Activated naive CD8-positive, alpha-beta T cell treated with anti-CD3 and anti-CD28 coated beads, Interleukin-2, amount 50 U/mL, for 24 hours (primary cell): ENCODE results near the gene MAP4K2.
A peak's percentile ranks its signal among the peaks of the same experiment; 100 is the strongest.

ENCODE experiments used
- ATAC-seq: fragments of 150-1000 bp; cut with Tn5 transposase; one replicate; pipeline ENCODE4 v1.10.0; 2021
- DNase-seq: peaks from one replicate; pipeline ENCODE4 v3.0.0; 2021
- H3K27ac Mint-ChIP-seq: one replicate; pipeline ENCODE4 v1.8.0; 2021; ENCODE audit warnings: mild to moderate bottlenecking, mixed read lengths
- H3K27me3 Mint-ChIP-seq: one replicate; pipeline ENCODE4 v1.8.0; 2021; ENCODE audit warnings: mixed read lengths
- H3K36me3 Mint-ChIP-seq: one replicate; pipeline ENCODE4 v1.8.0; 2021; ENCODE audit warnings: low read depth, mixed read lengths
- H3K4me1 Mint-ChIP-seq: one replicate; pipeline ENCODE4 v1.8.0; 2021; ENCODE audit warnings: mixed read lengths
- H3K4me3 Mint-ChIP-seq: one replicate; pipeline ENCODE4 v1.8.0; 2021; ENCODE audit warnings: mild to moderate bottlenecking, moderate library complexity, mixed read lengths
- H3K9me3 Mint-ChIP-seq: one replicate; pipeline ENCODE4 v1.8.0; 2021; ENCODE audit warnings: mixed read lengths

Gene MAP4K2

GRCh38 chr11:64778223-64778472 lies 24.9 kb downstream of the MAP4K2 start:
- no peak for DNase-seq
- no peak overlapping the region for H3K27ac Mint-ChIP-seq
- peak overlapping the region; percentile 85 for H3K4me3 Mint-ChIP-seq
- ATAC-seq: no peak
- peaks cover 3% of the 10 kb centered on the region for H3K27me3 Mint-ChIP-seq
- no peaks in the 10 kb centered on the region for H3K9me3 Mint-ChIP-seq
- peaks cover 48% of the 10 kb centered on the region for H3K36me3 Mint-ChIP-seq
- H3K4me1 Mint-ChIP-seq: peaks cover 65% of the 10 kb centered on the region

- DNase-seq: peak; percentile 87
- peaks cover 3% of the 10 kb centered on the region for H3K27me3 Mint-ChIP-seq
- no peaks in the 10 kb centered on the region for H3K9me3 Mint-ChIP-seq
- peak; percentile 3 for ATAC-seq
- H3K27ac Mint-ChIP-seq: peak overlapping the region; percentile 92
- peaks cover 53% of the 10 kb centered on the region for H3K36me3 Mint-ChIP-seq
- H3K4me3 Mint-ChIP-seq: peak overlapping the region; percentile 92
- H3K4me1 Mint-ChIP-seq: peaks cover 70% of the 10 kb centered on the region
Observed at GRCh38 chr11:64777449-64778222, 25.4 kb downstream of the MAP4K2 start.

- no peak for DNase-seq
Observed at GRCh38 chr11:64776875-64777274, 26.1 kb downstream of the MAP4K2 start.

GRCh38 chr11:64776425-64776824 lies 26.6 kb downstream of the MAP4K2 start:
- H3K27me3 Mint-ChIP-seq: peaks cover 3% of the 10 kb centered on the region
- H3K27ac Mint-ChIP-seq: peak overlapping the region; percentile 92
- peaks cover 65% of the 10 kb centered on the region for H3K36me3 Mint-ChIP-seq
- H3K4me1 Mint-ChIP-seq: peaks cover 82% of the 10 kb centered on the region
- no peaks in the 10 kb centered on the region for H3K9me3 Mint-ChIP-seq
- DNase-seq (no peak), ATAC-seq (no peak)
- H3K4me3 Mint-ChIP-seq: peak overlapping the region; percentile 92

More at GRCh38 chr11:64776875-64777274, 26.1 kb downstream of the MAP4K2 start:
- Mint-ChIP-seq H3K36me3 (peaks cover 60% of the 10 kb centered on the region), H3K4me3 (peak overlapping the region; percentile 92), H3K4me1 (peaks cover 77% of the 10 kb centered on the region), H3K9me3 (no peaks in the 10 kb centered on the region), H3K27me3 (peaks cover 3% of the 10 kb centered on the region), H3K27ac (peak overlapping the region; percentile 92)
- ATAC-seq: no peak

- Mint-ChIP-seq H3K27me3 (peaks cover 3% of the 10 kb centered on the region), H3K4me1 (peaks cover 87% of the 10 kb centered on the region), H3K36me3 (peaks cover 85% of the 10 kb centered on the region), H3K9me3 (no peaks in the 10 kb centered on the region), H3K4me3 (peak overlapping the region; percentile 92), H3K27ac (peak overlapping the region; percentile 23)
- no peak for ATAC-seq
- no peak for DNase-seq
Observed at GRCh38 chr11:64774144-64774543, 28.9 kb downstream of the MAP4K2 start.

GRCh38 chr11:64772303-64773018 lies 30.6 kb downstream of the MAP4K2 start:
- Mint-ChIP-seq H3K4me3 (peak overlapping the region; percentile 15), H3K27me3 (no peaks in the 10 kb centered on the region), H3K27ac (peak overlapping the region; percentile 36), H3K4me1 (peaks cover 98% of the 10 kb centered on the region), H3K9me3 (no peaks in the 10 kb centered on the region), H3K36me3 (peaks cover 98% of the 10 kb centered on the region)
- ATAC-seq (no peak), DNase-seq (no peak)

- DNase-seq: no peak
- H3K4me1 Mint-ChIP-seq: peaks cover 98% of the 10 kb centered on the region
- no peaks in the 10 kb centered on the region for H3K27me3 Mint-ChIP-seq
- peak overlapping the region; percentile 36 for H3K27ac Mint-ChIP-seq
- peaks cover 96% of the 10 kb centered on the region for H3K36me3 Mint-ChIP-seq
- H3K9me3 Mint-ChIP-seq: no peaks in the 10 kb centered on the region
- H3K4me3 Mint-ChIP-seq: peak overlapping the region; percentile 15
- no peak for ATAC-seq
Observed at GRCh38 chr11:64771861-64772260, 31.2 kb downstream of the MAP4K2 start.

- ATAC-seq: no peak
- no peak for DNase-seq
- Mint-ChIP-seq H3K36me3 (peaks cover 89% of the 10 kb centered on the region), H3K27ac (peak overlapping the region; percentile 36), H3K27me3 (no peaks in the 10 kb centered on the region), H3K4me1 (peaks cover 92% of the 10 kb centered on the region), H3K9me3 (no peaks in the 10 kb centered on the region), H3K4me3 (no peak overlapping the region)
Observed at GRCh38 chr11:64770120-64770519, 32.9 kb downstream of the MAP4K2 start.

GRCh38 chr11:64769283-64769682 lies 33.7 kb downstream of the MAP4K2 start:
- Mint-ChIP-seq H3K27me3 (no peaks in the 10 kb centered on the region), H3K36me3 (peaks cover 89% of the 10 kb centered on the region), H3K4me1 (peaks cover 92% of the 10 kb centered on the region), H3K4me3 (no peak overlapping the region), H3K9me3 (no peaks in the 10 kb centered on the region), H3K27ac (peak overlapping the region; percentile 75)
- DNase-seq (no peak), ATAC-seq (no peak)

- H3K36me3 Mint-ChIP-seq: peaks cover 87% of the 10 kb centered on the region
- peak overlapping the region; percentile 14 for H3K4me3 Mint-ChIP-seq
Observed at GRCh38 chr11:64768300-64768694, 34.7 kb downstream of the MAP4K2 start.

GRCh38 chr11:64767344-64768299 lies 35.4 kb downstream of the MAP4K2 start:
- H3K4me3 Mint-ChIP-seq: no peak overlapping the region
- peak; percentile 47 for ATAC-seq

More at GRCh38 chr11:64768300-64768694, 34.7 kb downstream of the MAP4K2 start:
- ATAC-seq (no peak), DNase-seq (no peak)
- Mint-ChIP-seq H3K9me3 (no peaks in the 10 kb centered on the region), H3K27me3 (no peaks in the 10 kb centered on the region), H3K4me1 (peaks cover 93% of the 10 kb centered on the region), H3K27ac (peak overlapping the region; percentile 75)

GRCh38 chr11:64766881-64767280 lies 36.1 kb downstream of the MAP4K2 start:
- H3K27ac Mint-ChIP-seq: peak overlapping the region; percentile 75
- H3K9me3 Mint-ChIP-seq: no peaks in the 10 kb centered on the region
- H3K27me3 Mint-ChIP-seq: no peaks in the 10 kb centered on the region
- H3K4me1 Mint-ChIP-seq: peaks cover 92% of the 10 kb centered on the region
- H3K4me3 Mint-ChIP-seq: no peak overlapping the region
- no peak for DNase-seq
- H3K36me3 Mint-ChIP-seq: peaks cover 85% of the 10 kb centered on the region
- ATAC-seq: no peak

More at GRCh38 chr11:64767344-64768299, 35.4 kb downstream of the MAP4K2 start:
- Mint-ChIP-seq H3K36me3 (peaks cover 85% of the 10 kb centered on the region), H3K27me3 (no peaks in the 10 kb centered on the region), H3K4me1 (peaks cover 93% of the 10 kb centered on the region), H3K27ac (peak overlapping the region; percentile 75), H3K9me3 (no peaks in the 10 kb centered on the region)
- DNase-seq: peak; percentile 88

GRCh38 chr11:64765851-64766665 lies 37.0 kb downstream of the MAP4K2 start:
- no peak for DNase-seq
- H3K4me1 Mint-ChIP-seq: peaks cover 90% of the 10 kb centered on the region
- H3K27ac Mint-ChIP-seq: peak overlapping the region; percentile 92
- peaks cover 79% of the 10 kb centered on the region for H3K36me3 Mint-ChIP-seq
- no peaks in the 10 kb centered on the region for H3K27me3 Mint-ChIP-seq
- H3K4me3 Mint-ChIP-seq: peak overlapping the region; percentile 32
- ATAC-seq: no peak
- no peaks in the 10 kb centered on the region for H3K9me3 Mint-ChIP-seq
